Erythroblast (primary cell): ENCODE data around the gene ZC2HC1C.

Source experiments
- GATA1 ChIP-seq: IDR thresholded peaks from 2 replicates; pipeline ENCODE4 v1.6.1; 2011; ENCODE audit warnings: low read depth, mild to moderate bottlenecking, control low read depth, low read length, moderate library complexity
- POLR2A ChIP-seq: IDR thresholded peaks from 2 replicates; pipeline ENCODE4 v1.6.1; 2011; ENCODE audit warnings: mild to moderate bottlenecking, low read length

- TF ChIP-seq POLR2A (no peak), GATA1 (no peak)
Observed at GRCh38 chr14:75044322-75044721, 25.1 kb upstream of the ZC2HC1C start.
